NB4 (cell line): ENCODE measurements around the gene LGALS9.

Experiments
- CTCF ChIP-seq: IDR thresholded peaks from one replicate; pipeline ENCODE4 v1.5.1; 2012; ENCODE audit warnings: low read depth, low read length
- MAX ChIP-seq: IDR thresholded peaks from 2 replicates; pipeline ENCODE4 v1.6.1; 2011; ENCODE audit warnings: low read depth, low read length
- MYC ChIP-seq: IDR thresholded peaks from 2 replicates; pipeline ENCODE4 v1.6.1; 2011; ENCODE audit warnings: low read depth, low read length
- POLR2A ChIP-seq: IDR thresholded peaks from 2 replicates; pipeline ENCODE4 v1.6.1; 2011; ENCODE audit warnings: mild to moderate bottlenecking; ENCODE audit not compliant: insufficient read length; ENCODE audit errors: extremely low read depth

GRCh38 chr17:27647765-27648164, 16.8 kb downstream of the LGALS9 start:
- TF ChIP-seq CTCF (no peak), POLR2A (no peak), MYC (no peak), MAX (no peak)
